ENCODE measurements around the gene NPHP4. TPM values are rescaled to one million over a fixed set of nuclear protein-coding genes. Genes with fewer than 3 reads are reported as not detected.

NPHP4 gene
- total RNA-seq, 1 donor from 2014 or later, result 12.1 TPM

DNA sequence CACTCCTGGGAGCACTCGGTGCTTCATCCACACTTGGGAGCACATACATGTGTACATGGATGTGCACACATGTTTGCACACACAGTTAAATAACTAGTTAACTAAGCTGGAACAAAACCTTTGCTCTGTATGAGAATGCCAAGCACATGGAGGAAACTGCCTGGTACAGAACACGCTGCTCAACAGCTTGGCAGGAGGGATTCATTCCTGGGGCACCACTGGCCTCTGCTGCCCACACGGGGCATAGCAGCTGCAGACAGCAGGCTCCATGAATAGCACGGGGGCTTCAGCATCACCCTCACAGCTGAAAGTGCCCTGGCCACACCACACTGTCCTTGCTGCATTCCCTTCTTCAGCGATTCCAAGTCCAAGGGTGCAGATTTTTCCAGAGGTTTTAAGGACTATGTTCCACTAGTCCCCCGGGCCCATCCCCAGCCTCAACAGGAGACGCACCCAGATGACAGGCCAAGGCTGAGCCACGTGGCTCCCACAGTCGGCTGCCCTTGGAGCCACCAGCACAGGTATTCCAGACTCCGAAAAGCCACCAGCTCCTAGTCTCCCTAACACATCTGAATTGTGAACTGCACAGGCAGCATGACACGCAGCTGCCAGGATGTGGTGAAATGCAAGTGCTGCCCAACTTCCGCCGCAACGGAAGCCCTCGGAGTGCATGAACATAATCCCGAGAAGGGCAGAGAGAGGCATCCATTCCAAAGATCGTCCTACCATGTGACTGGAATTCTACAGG is 16.9 kb downstream of the NPHP4 start:
- DNase-seq (ENCODE audit: extremely low read depth, low read depth, low spot score), result no peak

DNA sequence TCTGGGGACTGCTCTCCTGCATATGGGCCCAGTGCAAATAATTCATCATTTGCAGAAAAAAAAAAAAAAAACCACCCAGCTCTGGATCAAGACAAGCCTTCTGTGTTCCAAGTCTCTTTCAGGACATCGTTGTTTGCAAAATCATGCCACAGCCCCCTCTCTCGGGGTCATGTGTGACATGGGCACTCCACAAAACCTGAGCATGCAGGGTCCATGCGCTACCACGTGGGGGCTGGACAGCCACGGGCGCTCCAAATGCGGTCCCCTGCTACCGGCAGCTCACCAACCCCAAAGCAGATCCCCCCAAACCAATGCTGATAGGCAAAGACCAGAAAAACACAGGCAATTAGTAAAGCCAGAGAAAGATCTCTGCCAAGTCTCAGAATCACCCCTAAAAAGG is 17.6 kb downstream of the NPHP4 start:
- DNase-seq (ENCODE audit: extremely low read depth, low read depth, low spot score), result no peak

DNA sequence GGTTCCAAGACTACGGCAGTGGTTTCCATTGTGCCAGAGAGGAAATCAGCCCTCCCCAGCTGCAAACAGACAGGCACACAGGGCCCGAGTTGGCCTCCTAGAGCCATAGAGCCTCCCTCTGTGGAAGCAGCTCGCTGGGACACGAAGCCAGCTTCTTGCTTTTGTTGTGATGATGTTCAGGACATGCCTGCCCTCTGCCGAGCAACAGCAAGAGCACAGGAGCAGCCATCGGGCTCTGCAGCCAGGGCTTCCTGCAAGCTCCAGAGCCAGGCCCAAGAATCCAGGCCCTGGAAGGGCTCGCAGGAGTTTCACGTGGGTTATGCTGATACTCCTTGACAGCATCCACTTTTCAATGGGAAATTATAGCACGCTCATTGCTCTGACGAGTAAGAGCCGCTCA is 18.5 kb downstream of the NPHP4 start:
- DNase-seq (ENCODE audit: extremely low read depth, low read depth, low spot score), result no peak

DNA sequence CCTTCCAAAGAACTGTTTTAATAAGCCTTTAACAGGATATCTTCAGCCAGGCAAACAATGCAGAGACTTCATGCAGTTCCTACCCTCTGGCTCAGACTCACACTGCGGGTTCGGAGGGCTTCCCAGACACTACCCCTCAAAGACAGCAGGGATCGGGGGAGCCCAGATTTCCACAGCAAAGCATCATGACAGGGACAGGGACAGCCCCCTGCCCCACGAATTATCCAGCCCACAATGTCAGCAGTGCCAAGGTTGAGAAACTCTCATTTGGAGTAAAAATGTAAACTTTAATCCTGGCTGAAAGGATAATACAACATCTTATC is 20.1 kb downstream of the NPHP4 start:
- no peak for DNase-seq (ENCODE audit: extremely low read depth, low read depth, low spot score)

DNA sequence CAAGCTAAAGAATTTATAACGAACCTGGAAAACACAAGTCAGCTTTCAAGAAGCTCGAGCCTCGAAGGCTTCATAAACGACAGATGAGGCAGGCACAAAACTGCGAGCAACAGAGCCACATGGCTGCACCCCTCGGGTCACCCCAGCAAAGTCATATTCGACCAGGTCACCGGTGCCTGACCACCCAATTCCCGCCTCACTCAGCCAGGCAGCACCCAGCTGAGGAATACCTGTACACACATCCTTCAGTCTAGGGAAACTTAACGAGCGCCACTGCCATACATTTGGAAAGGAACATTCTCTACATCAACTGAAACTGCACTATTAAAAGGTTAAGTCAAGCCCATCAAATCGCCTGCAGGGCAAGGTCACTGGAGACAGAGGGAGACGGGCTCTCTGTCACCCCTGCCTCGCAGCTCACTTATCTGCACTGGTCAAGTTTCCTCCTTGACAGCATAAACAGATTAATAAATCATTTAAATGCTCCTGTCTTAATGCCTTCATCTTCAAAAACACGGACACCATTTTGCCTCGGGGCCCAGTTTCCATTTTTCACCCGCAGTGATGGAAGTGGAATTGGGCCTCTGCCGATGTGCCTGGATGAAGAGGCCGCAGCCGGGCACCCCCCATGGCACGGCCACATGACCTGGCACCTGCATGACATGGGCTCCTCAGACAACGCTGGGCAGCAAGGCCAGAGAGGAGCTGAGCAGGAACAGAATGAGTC is 20.6 kb downstream of the NPHP4 start:
- no peak for DNase-seq (ENCODE audit: extremely low read depth, low read depth, low spot score)

DNA sequence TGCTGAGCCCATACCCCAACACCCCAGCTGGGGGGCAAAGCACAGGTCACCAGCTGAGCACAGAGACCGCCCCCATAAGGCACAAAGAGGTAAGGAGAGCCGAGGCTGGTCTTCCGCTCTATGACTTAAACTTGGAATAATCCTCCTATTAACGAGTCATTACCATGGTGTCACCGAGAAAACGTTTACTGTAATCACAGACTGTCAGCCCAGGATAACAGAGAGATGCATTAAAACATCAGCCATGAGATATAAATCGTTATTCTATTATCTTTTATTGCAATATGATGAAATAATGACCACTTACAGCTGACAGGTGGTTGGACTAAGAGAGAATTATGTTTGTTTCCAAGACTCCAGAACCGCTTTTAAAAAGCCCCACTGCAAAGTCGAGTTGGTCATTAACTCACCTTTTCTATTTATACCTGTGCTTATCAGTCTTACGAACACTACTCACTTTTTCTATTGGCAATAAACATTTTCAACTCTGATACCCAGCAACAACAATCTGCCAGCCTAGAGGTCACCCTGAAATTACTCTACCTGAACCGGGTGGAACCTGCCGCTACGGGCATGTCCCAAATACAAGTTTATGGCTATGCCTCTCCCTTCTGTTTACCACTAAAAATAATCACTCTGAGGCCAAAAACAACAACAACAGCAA is 21.5 kb downstream of the NPHP4 start:
- no peak for DNase-seq (ENCODE audit: extremely low read depth, low read depth, low spot score)

DNA sequence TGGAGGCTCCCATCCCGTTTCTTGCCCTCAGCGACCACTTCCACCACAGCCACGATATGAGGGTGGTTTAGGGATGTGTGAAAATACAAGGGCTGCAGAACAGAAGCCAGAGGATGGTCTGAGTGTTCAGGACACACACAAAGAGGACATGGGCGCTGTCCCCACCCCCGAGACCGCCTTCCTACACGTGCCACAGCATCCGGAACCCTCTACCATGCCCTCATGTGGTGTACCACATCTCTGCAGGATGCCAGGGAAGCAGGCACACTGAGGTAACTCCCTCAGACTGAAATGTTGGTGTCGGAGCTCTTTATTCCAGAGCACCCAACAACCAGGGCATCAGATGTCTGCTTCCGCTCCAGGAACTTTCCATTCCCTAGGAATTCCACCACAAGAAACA is 23.1 kb downstream of the NPHP4 start:
- no peak for DNase-seq (ENCODE audit: extremely low read depth, low read depth, low spot score)

DNA sequence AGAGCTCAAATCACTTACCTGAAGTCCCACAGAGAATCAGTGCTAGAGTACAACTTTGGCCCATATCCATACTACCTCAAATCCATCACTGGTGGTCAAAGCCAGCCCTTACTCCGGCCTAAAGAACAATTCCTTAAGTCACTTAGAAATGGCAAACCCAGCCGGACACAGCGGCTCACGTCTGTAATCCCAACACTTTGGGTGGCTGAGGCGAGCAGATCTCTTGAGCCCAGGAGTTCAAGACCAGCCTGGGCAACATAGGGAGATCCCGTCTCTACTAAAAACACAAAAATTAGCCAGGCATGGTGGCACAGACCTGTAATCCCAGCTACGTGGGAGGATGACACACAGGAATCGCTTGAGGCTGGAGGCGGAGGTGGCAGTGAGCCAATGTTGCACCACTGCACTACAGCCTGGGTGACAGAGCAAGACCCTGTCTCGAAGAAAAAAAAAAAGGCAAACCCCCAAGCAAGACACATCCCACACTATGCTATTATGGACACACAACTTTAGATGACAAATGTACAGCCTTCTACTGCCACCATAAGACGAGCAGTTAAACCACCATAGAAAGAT is 24.0 kb downstream of the NPHP4 start:
- DNase-seq (ENCODE audit: extremely low read depth, low read depth, low spot score), result no peak

DNA sequence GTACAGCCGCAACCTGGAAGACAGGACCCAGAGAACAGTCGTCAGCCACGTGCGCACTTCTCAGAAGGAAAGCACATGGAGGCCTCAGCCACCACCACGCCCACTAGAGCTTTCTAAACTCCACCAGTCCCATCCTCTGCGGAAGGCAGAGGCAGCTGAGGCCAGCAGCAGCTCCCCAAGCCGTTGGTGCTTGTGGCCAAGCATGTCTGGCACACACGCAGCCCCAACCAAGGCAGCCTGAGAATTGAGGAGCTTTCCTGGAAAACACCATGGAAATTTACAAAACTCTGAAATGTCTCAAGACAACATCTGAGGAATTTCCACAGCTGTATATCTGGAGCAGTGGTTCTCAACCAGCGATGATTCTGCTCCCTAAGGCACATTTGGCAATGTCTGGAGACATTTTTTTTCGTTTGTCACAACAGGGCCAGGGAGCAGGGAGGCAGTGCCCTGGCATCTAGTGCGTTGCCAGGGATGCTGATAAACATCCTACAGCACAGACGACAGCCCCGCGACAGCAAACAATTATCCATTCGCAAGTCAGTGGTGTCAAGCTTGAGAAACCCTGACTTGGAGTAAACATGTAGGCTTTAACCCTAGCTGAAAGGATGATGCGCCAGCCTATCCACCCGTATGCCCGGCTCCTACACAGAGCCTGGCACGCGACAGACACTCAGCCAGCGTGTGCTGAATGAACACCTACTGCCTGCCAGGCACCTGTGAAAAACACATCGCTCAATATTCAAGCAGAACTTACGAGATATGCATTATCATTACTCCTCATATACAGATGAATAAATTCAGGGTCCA is 24.7 kb downstream of the NPHP4 start:
- no peak for DNase-seq (ENCODE audit: extremely low read depth, low read depth, low spot score)

DNA sequence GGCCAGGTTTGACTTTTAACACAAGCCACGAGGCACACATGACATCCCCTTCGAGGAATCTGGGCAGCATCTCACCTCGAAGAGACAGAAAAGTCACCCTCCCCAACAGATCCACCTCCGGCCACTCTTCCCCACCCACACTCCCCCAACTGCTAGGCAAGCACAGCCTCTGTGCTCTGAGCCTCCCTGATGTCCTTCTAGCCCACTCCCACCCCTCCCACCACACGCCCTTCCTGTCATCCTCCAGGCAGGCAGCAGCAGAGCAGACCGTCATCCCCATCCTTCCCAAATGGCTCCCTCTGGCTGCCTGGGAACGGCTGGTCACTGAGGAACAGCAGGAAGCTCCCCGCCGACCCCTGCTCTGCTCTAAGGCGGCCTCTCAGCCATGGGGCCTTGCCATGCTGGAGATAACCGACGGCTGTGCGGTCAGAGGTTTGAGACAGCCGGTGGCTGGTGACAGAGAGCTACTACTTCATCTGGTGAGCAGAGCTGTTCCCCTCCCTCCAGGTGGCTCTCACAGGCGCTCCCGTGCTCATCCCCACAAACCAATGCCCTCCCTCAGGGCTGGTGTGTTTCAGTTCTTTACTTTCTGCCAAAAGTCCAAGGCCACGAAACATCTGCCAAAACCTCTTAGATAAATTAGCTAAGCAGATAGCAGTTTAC is 25.6 kb downstream of the NPHP4 start:
- DNase-seq (ENCODE audit: extremely low read depth, low read depth, low spot score), result no peak

DNA sequence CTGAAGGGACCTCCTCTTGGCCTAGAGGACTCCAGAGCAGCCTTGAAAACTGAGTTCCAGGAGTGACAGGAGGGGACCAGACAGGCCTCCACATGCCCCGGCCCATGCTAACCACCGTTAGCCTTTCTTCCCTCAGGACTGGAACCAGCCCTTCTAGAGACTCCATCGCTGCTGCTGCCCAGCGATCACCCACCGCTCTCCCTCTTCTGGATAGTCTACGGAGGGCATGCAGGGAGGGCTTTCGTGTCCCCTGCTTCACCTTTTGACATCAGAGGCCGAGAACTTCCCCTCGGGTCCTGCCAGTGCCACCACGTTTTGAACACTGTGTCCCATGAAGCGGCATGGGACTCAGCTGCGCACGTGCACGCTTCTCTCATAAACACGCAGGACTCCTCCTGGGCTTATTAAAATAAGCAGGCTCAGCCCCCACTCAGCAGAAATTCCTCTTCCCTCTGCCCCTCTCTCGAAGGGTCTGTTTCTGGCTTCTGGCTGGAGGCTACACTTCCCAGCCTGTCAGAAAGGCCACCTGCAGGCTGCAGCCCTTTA is 26.6 kb downstream of the NPHP4 start:
- DNase-seq (ENCODE audit: extremely low read depth, low read depth, low spot score), result no peak

DNA sequence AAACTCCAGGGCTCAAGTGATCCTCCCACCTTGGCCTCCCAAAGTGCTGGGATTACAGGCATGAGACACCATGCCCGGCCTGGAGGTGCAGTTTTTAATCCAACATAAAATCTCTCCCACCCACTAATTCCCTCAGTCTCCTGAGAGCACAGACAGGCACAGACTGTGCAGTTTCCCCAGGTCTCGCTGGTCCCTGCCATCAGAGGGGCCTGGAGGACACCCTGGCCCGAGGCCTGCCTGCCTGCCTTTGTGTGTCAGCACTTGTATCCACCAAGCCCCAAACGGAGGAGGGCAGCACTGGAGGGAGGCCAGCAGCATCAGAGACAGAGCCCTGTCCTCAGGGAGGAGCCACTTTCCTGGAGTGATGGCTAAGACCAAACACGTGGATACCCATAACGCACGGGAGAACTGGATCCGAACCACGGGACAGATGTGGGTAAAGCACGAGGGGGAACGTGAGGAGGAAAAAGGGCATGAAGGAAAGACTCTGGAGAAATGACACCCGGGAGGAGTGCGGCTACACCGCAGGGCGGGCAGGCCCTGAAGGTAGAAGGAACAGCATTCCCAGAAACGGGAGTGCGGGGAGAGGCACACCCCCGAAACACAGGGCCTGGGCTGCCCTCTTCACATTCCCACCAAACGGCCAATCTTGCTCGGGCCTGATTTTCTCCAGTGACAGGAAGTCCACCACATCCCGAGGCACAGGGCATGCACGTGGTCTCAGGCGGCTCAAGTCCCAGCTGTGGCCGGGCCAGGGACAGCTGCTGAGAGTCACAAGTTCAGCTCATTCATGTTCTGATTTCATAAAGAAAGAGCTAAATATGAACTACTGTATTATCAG is 29.7 kb downstream of the NPHP4 start:
- DNase-seq (ENCODE audit: extremely low read depth, low read depth, low spot score), result no peak

DNA sequence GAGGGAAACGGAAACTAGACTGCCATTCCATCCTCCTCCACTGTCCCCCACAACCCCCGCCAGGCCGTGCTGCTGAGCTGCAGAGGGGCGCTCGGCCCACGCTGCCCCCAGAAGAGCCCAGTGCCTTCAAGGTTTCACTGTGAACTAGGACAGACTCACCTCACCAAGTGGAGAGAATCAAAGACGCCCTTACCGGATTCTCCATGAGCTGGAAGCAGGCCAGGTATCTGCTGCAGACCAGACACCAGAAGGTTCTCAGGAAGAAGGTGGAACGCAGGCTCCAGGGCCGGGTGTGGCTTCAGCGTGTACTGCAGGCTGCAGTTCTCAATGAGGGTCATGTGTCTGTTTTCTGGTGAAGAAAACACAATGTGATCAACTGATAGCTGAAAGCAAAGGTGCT is 30.6 kb downstream of the NPHP4 start:
- DNase-seq (ENCODE audit: extremely low read depth, low read depth, low spot score), result no peak

DNA sequence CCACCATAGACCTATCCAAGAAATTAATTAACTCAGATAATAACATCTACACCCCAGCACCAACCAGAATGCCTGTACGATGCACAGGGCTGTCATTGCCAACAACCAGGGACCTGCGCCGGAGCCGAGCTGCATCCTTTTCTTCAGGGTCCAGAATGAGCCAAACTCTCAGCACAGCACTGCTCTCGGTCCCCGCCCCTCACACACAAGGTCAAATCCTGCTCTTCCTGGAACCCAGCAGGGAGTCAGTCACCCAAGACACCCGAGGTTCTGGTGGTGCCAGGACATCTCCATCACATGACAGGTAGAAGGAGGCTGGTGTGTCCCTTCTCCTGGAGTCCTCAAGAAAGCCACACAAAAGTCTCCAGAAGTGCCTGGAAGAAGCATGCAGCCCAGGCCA is 31.9 kb downstream of the NPHP4 start:
- no peak for DNase-seq (ENCODE audit: extremely low read depth, low read depth, low spot score)

DNA sequence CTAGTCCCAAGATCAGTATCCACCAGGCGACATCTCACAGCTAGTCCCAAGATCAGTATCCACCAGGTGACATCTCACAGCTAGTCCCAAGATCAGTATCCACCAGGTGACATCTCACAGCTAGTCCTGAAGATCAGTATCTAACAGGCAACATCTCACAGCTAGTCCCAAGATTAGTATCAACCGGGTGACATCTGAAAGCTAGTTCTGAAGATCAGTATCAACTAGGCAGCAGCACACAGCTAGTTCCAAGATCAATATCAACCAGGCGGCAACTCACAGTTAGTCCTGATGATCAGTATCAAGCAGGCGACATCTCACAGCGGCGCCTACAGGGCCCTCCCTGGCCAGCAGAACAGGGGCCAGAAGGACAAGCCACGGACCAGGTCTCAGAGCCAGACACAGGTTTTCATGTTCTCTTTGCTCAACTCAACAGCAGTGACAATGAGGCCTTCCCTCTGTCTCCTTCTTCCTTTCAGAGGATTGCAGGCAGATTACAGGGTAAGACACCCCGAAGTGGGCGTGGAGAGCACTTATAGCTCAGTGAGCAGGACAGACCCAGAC is 32.5 kb downstream of the NPHP4 start:
- no peak for DNase-seq (ENCODE audit: extremely low read depth, low read depth, low spot score)

DNA sequence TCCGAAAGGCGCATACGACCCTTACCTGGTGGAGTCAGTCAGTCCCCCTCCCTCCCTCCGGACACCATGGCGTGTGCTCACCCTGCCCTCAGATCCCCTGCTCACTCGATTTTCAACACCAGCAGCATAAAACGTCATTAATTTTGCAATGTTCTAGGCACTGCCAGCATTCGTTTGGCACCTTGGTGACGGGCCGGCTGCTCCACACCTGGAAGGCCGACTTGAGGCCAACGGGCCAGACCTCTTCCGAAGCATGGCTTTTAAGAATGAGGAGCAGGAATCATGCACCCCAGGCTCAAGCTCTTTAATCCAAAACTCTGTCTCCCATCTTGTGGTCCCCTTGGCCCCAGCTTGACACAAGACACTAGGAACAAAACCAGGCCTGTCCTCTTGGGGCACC is 33.1 kb downstream of the NPHP4 start:
- no peak for DNase-seq (ENCODE audit: extremely low read depth, low read depth, low spot score)

DNA sequence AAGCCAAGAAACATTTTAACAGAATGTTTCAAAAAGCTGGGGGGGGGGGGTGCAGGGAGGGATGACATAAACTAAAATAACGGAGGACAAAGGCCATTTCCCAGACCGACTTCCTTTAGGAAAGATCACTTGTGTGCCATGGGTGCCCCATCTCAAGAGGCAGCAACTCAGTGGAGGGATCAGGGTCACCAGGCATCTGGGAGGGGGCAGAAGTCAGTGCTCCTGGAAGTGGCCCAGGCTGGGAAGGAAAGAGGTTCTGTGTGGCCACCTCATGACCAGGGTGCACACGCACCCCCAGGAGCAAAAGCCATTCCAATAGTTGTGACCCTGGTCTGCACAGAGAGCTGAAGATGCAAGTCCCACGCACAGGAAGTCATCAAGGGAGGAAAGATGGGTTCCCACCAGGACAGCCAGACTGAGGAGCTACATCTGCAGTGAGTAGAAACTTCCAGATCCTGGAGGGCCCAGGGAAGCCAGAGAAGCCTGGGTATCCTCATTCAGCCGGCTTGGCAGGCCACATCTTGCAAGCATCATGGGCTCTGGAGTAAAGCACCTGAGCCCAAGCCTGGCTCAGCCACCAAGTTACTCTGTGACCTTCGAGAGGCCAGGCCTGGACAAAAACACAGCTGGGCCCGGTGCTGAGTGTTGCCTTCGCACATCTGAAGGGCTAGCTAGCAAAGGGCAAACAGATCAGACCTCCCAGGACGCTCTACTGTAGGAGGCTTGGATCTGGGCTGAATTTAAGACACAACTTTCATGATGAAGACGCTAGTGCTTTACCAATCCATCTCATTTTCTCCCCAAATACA is 36.0 kb downstream of the NPHP4 start:
- DNase-seq (ENCODE audit: extremely low read depth, low read depth, low spot score), result no peak

DNA sequence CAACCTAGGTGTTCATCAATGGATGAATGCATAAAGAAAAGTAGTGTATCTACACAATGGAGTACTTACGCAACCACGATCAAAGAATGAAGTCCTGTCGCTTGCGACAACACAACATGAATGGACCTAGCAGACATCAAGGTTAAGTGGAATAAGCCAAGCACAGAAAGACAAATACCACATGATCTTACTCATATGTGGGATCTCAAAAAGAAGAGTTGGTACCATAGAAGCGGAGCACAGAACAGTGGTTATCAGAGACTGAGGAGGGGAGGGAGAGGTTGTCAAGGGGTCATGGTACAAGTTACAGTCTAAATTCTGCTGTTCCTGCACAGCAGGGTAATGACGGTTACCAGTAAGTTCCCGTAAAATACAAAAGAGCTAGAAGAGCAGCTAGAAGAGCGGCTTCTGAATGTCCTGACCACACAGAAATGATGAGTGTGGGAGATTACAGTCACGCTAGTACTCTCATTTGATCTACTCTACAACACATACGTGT is 36.7 kb downstream of the NPHP4 start:
- DNase-seq (ENCODE audit: extremely low read depth, low read depth, low spot score), result no peak
